CD8-positive, alpha-beta memory T cell (primary cell): ENCODE results near the gene SNURF. TPM values are rescaled to one million over a fixed set of nuclear protein-coding genes. Genes with fewer than 3 reads are reported as not detected.
"Not testable (repeated sequence)": the region's sequence is repeated elsewhere in the genome, so short reads cannot be mapped to it uniquely, and the experiment has no call there.

Experiments used
- CTCF ChIA-PET: fragments of 350-600 bp; sonication (Branson Sonifier 250); formaldehyde crosslinking; loops from one replicate; lab custom pipeline; 2021; ENCODE audit warnings: antibody characterized with exemption; lab: Charles Lee
- POLR2A ChIA-PET: fragments of 350-600 bp; sonication (Branson Sonifier 250); formaldehyde crosslinking; loops from one replicate; lab custom pipeline; 2021; ENCODE audit warnings: antibody characterized with exemption; lab: Charles Lee
- DNase-seq, 5 donors: peaks; one replicate each; pipeline versions ENCODE4 v3.0.0 to v3.0.0-alpha.2; 2020 to 2022; ENCODE audit warnings: mixed read lengths in 1 of 5
- H3K27ac ChIP-seq: one replicate; pipeline ENCODE4 v1.7.0; 2013; ENCODE audit warnings: low read depth, mild to moderate bottlenecking, low read length, moderate library complexity
- H3K27me3 ChIP-seq: 2 replicates; pipeline ENCODE4 v1.7.0; 2013; ENCODE audit warnings: low read length, mild to moderate bottlenecking; ENCODE audit not compliant: insufficient read depth, poor library complexity, severe bottlenecking
- H3K36me3 ChIP-seq: 2 replicates; pipeline ENCODE4 v1.7.0; 2013; ENCODE audit warnings: mild to moderate bottlenecking, low read length, moderate library complexity; ENCODE audit not compliant: insufficient read depth
- H3K4me1 ChIP-seq: 2 replicates; pipeline ENCODE4 v1.7.0; 2013; ENCODE audit warnings: mild to moderate bottlenecking, low read length, moderate library complexity; ENCODE audit not compliant: insufficient read depth
- H3K4me3 ChIP-seq: 2 replicates; pipeline ENCODE4 v1.7.0; 2013; ENCODE audit warnings: mild to moderate bottlenecking, low read length
- H3K9me3 ChIP-seq: 2 replicates; pipeline ENCODE4 v1.7.0; 2013; ENCODE audit warnings: mild to moderate bottlenecking, low read length
- H3K27ac Mint-ChIP-seq, 8 donors: one replicate each; pipeline ENCODE4 v1.8.0; 2020 to 2021; ENCODE audit warnings: mixed read lengths in 8 of 8, mild to moderate bottlenecking in 6 of 8, inconsistent platforms in 3 of 8, moderate library complexity in 3 of 8
- H3K27me3 Mint-ChIP-seq, 2 donors: one replicate each; pipeline ENCODE4 v1.8.0; 2020 to 2021; ENCODE audit warnings: mixed read lengths in 2 of 2, mild to moderate bottlenecking in 1 of 2, moderate library complexity in 1 of 2
- H3K36me3 Mint-ChIP-seq, 3 donors: one replicate each; pipeline ENCODE4 v1.8.0; 2020 to 2021; ENCODE audit warnings: mixed read lengths in 3 of 3, inconsistent platforms in 1 of 3, mild to moderate bottlenecking in 1 of 3
- H3K4me1 Mint-ChIP-seq, 3 donors: one replicate each; pipeline ENCODE4 v1.8.0; 2020 to 2021; ENCODE audit warnings: mixed read lengths in 3 of 3, inconsistent platforms in 1 of 3, mild to moderate bottlenecking in 1 of 3
- H3K4me3 Mint-ChIP-seq, 7 donors: one replicate each; pipeline ENCODE4 v1.8.0; 2020 to 2021; ENCODE audit warnings: mixed read lengths in 7 of 7, mild to moderate bottlenecking in 6 of 7, moderate library complexity in 4 of 7, inconsistent platforms in 2 of 7
- H3K9me3 Mint-ChIP-seq, 5 donors: one replicate each; pipeline ENCODE4 v1.8.0; 2020 to 2022; ENCODE audit warnings: mixed read lengths in 5 of 5, mild to moderate bottlenecking in 3 of 5, moderate library complexity in 2 of 5, inconsistent platforms in 1 of 5
- polyA plus RNA-seq: library from polyadenylated mRNA; unstranded; fragments of 300-500 nt; fragmentation: Illumina TruSeq; gene quantifications from one replicate; pipeline ENCODE4 v1.2.3, GENCODE V29; 2021
- total RNA-seq, 2 experiments: library from RNA; stranded (reverse); gene quantifications; one replicate each; pipeline ENCODE4 v1.2.3, GENCODE V29; 2021

The SNURF gene
- total and polyA plus RNA-seq, 3 experiments from 2014 or later: 5.3 to 67.2 (median 22.8) TPM

DNA sequence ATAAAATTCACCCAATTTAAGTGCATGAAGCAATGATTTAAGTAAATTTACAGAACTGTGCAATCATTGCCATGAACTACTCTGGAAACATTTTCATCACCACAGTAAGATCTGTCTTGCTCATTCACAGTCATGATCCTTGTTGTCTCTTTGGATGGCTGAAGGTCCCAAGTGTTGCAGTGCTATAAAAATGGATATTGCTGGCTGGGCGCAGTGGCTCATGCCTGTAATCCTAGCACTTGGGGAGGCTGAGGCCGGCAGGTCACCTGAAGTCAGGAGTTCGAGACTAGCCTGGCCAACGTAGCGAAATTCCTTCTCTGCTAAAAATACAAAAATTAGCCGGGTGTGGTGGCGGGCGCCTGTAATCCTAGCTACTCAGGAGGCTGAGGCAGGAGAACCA is 17.0 kb downstream of the SNURF start:
- Mint-ChIP-seq H3K36me3 (peaks cover 35 to 78% (median 59%) of the 10 kb centered on the region in 3 donors), H3K27me3 (no peaks in the 10 kb centered on the region), H3K4me1 (peaks cover 0 to 2% (median 0%) of the 10 kb centered on the region in 3 donors), H3K27ac (no peak overlapping the region), H3K4me3 (peak overlapping the region in 1 of 7 donors; percentile 27), H3K9me3 (peaks cover 21 to 33% (median 24%) of the 10 kb centered on the region in 5 donors)
- ChIA-PET CTCF (interaction anchor here (0.6 kb wide), 1 partner anchor 88 kb away, joined by 3 read pairs; no protein-coding TSS in a partner anchor), POLR2A (no interaction called here)
- H3K4me1 ChIP-seq: no peaks in the 10 kb centered on the region
- no peak overlapping the region for H3K4me3 ChIP-seq
- H3K9me3 ChIP-seq: no peaks in the 10 kb centered on the region
- H3K36me3 ChIP-seq: peaks cover 23% of the 10 kb centered on the region
- no peak overlapping the region for H3K27ac ChIP-seq
- H3K27me3 ChIP-seq: no peaks in the 10 kb centered on the region
- no peak for DNase-seq

- H3K4me1 ChIP-seq, H3K4me3 ChIP-seq, DNase-seq, CTCF ChIA-PET, H3K4me3 Mint-ChIP-seq, H3K27ac ChIP-seq, H3K4me1 Mint-ChIP-seq, POLR2A ChIA-PET, H3K27me3 ChIP-seq, H3K9me3 ChIP-seq, H3K27me3 Mint-ChIP-seq: not testable (repeated sequence)
- Mint-ChIP-seq H3K27ac (peak overlapping the region in 1 of 8 donors; percentile 32), H3K9me3 (peaks cover 20 to 33% (median 21%) of the 10 kb centered on the region in 5 donors), H3K36me3 (peaks cover 32 to 81% (median 59%) of the 10 kb centered on the region in 3 donors)
- H3K36me3 ChIP-seq: peaks cover 27% of the 10 kb centered on the region
These were observed 17.9 kb downstream of the SNURF start for GRCh38 chr15:24972707-24973106.

DNA sequence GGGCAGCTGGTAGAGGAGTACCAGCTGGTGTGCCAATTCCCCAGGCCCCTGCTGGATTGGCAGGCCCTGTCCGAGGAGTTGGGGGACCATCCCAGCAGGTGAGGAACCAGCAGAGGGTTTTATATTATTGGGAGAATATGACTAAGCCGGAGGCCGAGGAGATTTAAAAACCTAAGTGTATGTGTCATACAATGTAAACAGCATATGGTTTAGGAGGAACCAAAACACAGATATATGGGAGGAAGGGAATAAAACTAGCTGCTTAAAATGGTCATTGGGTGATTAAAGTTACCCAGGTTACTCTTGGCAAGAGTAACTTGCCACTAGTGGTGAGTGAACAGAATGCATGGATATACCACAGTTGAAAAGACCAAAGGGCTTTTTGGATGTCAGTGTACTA is 22.1 kb downstream of the SNURF start:
- Mint-ChIP-seq H3K4me3 (no peak overlapping the region), H3K36me3 (peaks cover 39 to 86% (median 71%) of the 10 kb centered on the region in 3 donors), H3K27ac (no peak overlapping the region), H3K4me1 (no peaks in the 10 kb centered on the region), H3K9me3 (peaks cover 22 to 58% (median 35%) of the 10 kb centered on the region in 5 donors), H3K27me3 (no peaks in the 10 kb centered on the region)
- ChIA-PET CTCF (interaction anchor here (1.2 kb wide), 1 partner anchor 9 kb away, joined by 3 read pairs; no protein-coding TSS in a partner anchor), POLR2A (no interaction called here)
- Histone ChIP-seq H3K27ac (no peak overlapping the region), H3K36me3 (peaks cover 53% of the 10 kb centered on the region), H3K9me3 (no peaks in the 10 kb centered on the region), H3K4me1 (no peaks in the 10 kb centered on the region), H3K4me3 (no peak overlapping the region), H3K27me3 (no peaks in the 10 kb centered on the region)
- DNase-seq: no peak

DNA sequence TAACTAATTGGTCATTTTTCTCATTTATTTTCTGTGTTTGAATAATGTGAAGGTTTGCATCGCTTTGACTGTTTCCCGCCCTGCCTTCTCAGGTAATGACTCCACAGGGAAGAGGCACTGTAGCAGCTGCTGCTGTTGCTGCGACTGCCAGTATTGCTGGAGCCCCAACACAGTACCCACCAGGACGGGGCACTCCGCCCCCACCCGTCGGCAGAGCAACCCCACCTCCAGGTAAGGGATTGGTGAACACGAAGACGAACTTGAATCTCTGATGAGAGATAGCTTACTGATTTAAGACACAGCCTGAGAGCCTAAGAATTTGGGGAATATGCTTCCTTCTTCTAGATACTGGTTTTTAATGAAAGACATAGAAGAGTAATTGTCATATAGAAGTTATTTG is 22.9 kb downstream of the SNURF start:
- Mint-ChIP-seq H3K36me3 (peaks cover 43 to 91% (median 78%) of the 10 kb centered on the region in 3 donors), H3K27me3 (no peaks in the 10 kb centered on the region), H3K4me1 (no peaks in the 10 kb centered on the region), H3K9me3 (peaks cover 25 to 65% (median 42%) of the 10 kb centered on the region in 5 donors), H3K27ac (no peak overlapping the region), H3K4me3 (no peak overlapping the region)
- no peak overlapping the region for H3K27ac ChIP-seq
- no peak for DNase-seq
- no peak overlapping the region for H3K4me3 ChIP-seq
- POLR2A ChIA-PET: no interaction called here
- CTCF ChIA-PET: interaction anchor here (1.2 kb wide), 1 partner anchor 10 kb away, joined by 3 read pairs; no protein-coding TSS in a partner anchor
- H3K36me3 ChIP-seq: peaks cover 60% of the 10 kb centered on the region
- no peaks in the 10 kb centered on the region for H3K27me3 ChIP-seq
- no peaks in the 10 kb centered on the region for H3K4me1 ChIP-seq
- no peaks in the 10 kb centered on the region for H3K9me3 ChIP-seq

GRCh38 chr15:24985224-24985623 is 30.4 kb downstream of the SNURF start:
- Histone ChIP-seq H3K27ac (no peak overlapping the region), H3K4me1 (no peaks in the 10 kb centered on the region), H3K27me3 (no peaks in the 10 kb centered on the region), H3K9me3 (peaks cover 11% of the 10 kb centered on the region), H3K36me3 (peaks cover 48% of the 10 kb centered on the region), H3K4me3 (no peak overlapping the region)
- no peak overlapping the region for H3K4me3 Mint-ChIP-seq
- H3K9me3 Mint-ChIP-seq: peaks cover 38 to 75% (median 54%) of the 10 kb centered on the region in 5 donors
- H3K27ac Mint-ChIP-seq: no peak overlapping the region
- peaks cover 0 to 7% (median 0%) of the 10 kb centered on the region in 3 donors for H3K4me1 Mint-ChIP-seq
- POLR2A ChIA-PET: no interaction called here
- peaks cover 36 to 90% (median 88%) of the 10 kb centered on the region in 3 donors for H3K36me3 Mint-ChIP-seq
- no peaks in the 10 kb centered on the region for H3K27me3 Mint-ChIP-seq
- no peak for DNase-seq
- CTCF ChIA-PET: no interaction called here

- no peaks in the 10 kb centered on the region for H3K4me1 ChIP-seq
- H3K27me3 Mint-ChIP-seq: no peaks in the 10 kb centered on the region
- CTCF ChIA-PET: no interaction called here
- no peak overlapping the region for H3K4me3 Mint-ChIP-seq
- H3K9me3 ChIP-seq: peaks cover 17% of the 10 kb centered on the region
- H3K36me3 ChIP-seq: peaks cover 44% of the 10 kb centered on the region
- no peak overlapping the region for H3K27ac ChIP-seq
- peak overlapping the region in 1 of 8 donors; percentile 33 for H3K27ac Mint-ChIP-seq
- no peak for DNase-seq
- peaks cover 0 to 7% (median 0%) of the 10 kb centered on the region in 3 donors for H3K4me1 Mint-ChIP-seq
- peaks cover 33 to 91% (median 88%) of the 10 kb centered on the region in 3 donors for H3K36me3 Mint-ChIP-seq
- POLR2A ChIA-PET: no interaction called here
- H3K9me3 Mint-ChIP-seq: peaks cover 38 to 81% (median 54%) of the 10 kb centered on the region in 5 donors
- H3K4me3 ChIP-seq: no peak overlapping the region
- H3K27me3 ChIP-seq: no peaks in the 10 kb centered on the region
These were observed 31.9 kb downstream of the SNURF start for GRCh38 chr15:24986653-24987052.

Other genes with a start within 250 kb of the SNURF start
- gene SNRPN, start within 50 bp of the SNURF start, total RNA-seq: 10 to 100 TPM; 44.0 to 44.2 TPM
- 354 TPM for gene SNRPN, start within 50 bp of the SNURF start, polyA plus RNA-seq